ENCODE data around the gene CTR9.

CTR9 gene

DNA sequence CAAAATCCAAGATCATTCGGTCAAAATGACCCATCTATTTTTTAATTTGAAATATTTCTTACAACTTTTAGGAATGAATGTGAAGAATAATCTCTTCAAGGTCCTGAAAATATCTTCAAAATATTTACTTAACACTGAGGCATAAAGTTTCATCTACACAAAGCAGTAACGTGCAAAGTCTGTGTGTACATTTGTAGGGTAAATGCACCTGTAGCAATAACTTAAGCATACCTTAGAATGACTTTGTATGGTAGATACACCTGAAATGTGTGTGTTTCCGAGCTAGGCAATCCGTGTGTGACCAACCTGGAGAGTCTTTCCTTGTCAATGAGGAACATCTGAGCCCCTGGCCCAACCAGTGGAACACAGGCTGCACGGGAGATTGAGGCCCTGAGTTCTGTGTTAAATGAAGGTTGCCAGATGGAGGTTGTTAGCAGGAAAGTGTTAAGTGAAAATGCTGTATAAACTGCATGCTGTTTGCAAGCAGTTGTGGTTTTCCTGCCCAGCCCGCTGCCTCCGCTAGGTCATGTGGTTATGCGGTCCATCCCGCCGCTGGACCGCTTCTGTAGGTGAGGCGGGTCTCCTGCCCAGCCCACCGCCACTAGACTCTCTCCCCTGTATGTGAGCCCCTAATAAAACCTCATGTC is 7.6 kb upstream of the CTR9 start:
- DNase-seq, result no peak

DNA sequence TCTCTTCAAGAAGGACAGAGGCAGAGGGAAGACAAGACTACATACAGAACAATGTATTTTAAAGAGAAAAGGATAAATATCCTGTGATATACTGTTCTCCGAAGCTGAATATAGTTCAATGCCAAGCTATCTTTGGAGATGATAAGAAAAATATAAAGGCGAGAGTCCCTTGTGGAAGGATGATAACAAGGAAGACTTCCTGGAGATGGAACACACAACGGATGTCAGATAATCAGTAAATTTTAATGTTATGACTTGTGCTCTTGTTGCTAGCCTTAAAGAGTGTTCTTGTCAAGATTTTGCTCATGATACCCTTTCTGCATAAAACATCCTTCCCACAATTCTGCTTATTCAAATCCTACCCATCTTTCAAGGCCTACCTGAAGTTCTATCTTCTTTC is 6.8 kb upstream of the CTR9 start:
- no peak for DNase-seq

DNA sequence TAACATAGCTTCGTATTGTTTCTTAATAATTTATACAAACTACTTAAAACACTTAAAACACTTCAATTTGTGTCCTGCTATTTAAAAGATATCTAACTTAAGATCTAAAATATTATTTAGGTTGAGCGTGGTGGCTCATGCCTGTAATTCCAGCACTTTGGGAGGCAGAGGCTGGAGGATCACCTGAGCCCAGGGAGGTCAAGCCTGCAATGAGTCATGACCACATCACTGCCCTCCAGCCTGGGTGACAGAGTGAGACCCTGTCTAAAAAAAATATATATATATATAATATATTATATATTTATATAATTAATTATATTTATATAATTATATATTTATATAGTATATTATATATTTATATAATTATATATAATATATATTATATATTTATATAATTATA is 4.2 kb upstream of the CTR9 start:
- DNase-seq, result no peak

DNA sequence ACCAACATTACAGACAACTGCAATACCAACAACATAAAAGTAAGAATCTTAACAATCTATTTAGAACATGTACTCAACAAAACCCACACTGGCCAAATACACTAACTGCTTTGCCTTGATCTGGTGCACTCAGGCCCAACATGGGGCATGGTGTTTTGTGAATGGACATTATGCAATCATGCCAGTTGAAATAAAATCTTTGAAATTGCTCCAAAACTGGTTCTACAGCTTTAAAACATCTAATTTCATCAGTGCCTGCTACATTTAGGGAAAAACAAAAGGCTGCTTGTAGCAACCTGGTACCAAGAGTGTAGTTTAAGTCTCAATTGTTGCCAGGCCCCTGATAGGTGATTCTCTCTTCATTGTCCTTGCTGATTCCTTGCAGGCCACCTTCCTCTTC is 3.3 kb upstream of the CTR9 start:
- DNase-seq, result no peak

DNA sequence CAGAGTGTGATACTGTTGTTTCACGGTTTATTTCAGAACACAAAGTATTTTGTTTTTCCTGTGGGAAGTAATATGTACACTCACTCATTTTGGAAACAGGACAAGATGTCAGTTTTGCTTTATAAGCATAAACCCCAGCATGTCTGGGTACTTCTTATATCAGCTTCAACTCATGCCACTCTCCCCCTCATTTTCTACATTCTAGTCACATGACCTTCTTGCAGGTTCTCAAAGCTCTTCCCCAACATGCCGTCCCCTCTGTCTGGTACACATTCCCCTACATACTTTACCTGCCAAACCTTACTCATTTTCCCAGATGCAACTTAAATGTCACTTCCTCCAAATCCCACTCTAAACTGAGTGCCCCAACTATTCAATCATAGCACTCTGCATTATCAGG is 1.6 kb upstream of the CTR9 start:
- no peak for DNase-seq

DNA sequence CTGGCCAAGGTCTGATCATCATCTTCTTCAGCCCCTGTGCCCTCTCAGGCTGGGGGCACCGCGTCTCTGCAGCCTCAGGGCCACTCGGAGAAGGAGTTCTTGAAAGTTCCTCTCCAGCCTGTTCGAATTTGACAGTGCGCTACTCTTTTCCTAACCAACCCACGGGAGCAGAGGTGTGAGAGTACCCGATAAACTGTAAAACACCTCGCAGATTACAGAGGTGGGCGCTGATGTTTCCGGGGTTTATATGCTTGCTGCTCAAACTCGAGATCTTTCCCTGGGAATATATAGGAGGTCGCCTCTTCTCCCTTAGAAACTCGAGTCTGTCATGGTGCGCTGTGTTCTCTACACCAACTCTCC is 515 bp downstream of the CTR9 start:
- DNase-seq, result no peak

DNA sequence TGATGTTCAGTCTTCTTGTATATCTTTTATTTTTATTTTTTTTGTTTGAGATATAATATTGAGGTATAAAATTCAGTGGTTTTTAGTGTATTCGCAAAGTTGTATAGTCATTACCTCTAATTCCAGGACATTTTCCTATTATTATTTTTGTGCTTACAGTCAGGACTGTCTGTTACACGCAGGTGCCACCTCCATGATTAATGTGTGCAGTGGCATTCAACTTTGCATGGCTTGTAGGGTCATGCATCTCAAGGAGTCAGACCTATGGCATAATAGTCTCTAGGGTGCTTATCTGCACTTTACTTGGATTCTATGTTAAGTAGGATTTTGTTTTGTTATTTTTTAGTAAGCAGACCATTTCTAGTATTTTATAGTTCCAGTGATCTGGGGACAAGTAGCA is 1.0 kb downstream of the CTR9 start:
- DNase-seq, result no peak

DNA sequence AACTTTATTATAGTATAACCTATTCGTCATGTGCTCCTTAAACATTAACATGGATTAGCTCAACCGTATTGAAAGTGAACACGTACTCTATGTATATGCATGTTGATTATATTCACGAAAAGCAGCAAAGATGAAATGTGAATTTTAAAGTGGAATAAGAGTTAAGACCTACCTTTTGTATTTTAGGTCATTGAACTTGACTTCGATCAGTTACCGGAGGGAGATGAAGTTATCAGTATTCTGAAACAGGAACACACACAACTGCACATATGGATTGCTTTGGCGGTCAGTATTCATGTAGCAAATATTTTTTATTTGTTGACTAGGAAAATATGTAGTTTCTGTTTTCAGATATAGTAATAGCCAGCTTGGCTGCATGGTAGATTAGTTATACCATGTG is 1.4 kb downstream of the CTR9 start:
- no peak for DNase-seq

DNA sequence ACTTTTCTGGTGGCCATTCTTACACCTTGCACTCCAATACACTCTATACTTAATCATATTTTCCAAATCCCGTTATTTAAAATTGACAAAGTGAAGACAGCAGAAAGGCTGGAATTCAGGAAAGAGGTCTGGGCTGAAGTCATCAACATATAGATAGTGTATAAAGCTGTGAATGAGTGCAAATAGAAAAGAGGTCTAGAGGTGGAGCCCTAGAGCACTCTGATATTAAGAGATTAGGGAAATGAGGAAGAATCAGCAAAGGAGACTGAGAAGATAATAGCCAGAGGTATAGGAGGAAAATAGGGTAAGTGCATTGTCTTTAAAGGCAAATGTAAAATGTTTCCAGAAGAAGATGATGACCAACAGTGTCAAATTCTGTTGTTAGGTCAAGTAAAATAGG is 7.9 kb downstream of the CTR9 start:
- no peak for DNase-seq

DNA sequence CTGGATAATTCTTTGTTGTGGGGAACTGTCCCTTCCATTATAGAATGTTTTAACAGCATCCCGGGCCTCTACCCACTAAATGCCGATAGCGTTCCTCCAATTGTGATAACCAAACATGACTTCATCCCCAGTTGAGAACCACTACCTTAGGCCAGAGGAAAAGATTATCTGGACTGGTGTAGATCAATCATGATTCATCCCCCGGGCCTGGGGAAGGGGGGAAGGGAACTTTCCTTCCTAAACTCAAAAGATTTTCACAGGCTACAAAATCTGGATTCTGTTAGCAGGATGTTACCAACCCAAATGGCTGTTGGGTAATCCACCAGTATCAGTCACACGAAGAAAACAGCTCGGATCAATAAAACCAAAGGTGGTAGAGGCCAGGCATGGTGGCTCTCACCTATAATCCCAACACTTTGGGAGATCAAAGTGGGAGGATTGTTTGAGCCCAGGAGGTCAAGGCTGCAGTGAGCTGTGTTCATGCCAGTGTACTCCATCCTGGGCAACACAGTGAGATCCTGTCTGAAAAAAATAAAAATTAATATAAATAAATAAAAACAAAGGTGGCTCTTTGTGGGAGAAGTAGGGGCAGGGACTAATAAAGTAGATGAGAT is 10.1 kb downstream of the CTR9 start:
- no peak for DNase-seq

DNA sequence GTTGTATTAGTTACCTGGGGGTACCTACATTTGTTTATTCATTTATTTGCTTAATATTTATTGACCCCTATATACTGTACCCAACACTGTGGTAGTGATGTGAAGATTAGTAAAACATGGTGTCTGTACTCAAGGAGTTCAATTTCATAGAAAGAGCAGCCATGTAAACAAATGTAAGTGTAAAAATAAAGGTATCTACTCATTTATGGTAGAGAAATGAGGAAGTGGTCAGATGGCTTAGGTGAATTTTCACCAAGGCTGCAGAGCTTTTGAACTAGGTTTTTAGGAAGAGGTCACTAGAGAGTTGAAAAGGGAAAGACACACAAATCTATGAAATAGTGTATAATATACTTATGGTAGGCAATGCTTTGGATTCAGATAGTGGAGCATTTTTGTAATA is 11.1 kb downstream of the CTR9 start:
- no peak for DNase-seq

DNA sequence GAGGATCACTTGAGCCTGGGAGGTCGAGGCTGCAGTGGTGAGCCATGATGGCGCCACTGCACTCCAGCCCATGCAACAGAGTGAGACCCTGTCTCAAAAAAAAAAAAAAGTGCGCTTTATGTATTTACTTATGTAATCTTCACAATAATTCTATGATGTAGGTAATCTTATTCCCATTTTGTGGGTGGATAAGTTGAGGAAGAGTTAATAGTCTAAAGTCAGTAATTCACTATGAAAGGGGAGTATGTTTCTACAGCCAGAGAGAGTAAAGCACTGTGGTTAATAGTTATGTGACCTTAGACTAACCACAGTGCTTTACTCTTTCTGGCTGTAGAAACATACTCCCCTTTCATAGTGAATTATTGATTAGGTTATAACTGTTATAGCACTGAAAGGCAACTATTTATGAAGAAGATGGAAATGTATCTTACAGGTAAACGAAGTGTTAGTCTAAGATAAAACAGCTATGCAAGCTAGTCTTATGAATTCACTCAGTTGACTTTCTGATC is 11.9 kb downstream of the CTR9 start:
- no peak for DNase-seq

DNA sequence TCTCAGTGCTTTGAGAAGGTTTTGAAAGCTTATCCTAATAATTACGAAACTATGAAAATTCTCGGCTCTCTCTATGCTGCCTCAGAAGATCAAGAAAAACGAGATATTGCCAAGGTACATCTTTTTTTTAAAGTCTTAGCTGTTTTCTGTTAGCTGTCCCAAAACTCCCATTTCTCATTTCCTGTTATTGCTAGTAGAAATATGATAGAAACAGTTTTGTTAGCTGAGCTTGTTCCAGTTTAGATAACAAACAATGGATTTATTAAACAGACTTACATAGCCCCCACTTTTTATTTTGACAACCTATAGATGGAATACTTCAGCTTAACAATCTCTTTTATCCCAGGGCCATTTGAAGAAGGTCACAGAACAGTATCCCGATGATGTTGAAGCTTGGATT is 12.7 kb downstream of the CTR9 start:
- DNase-seq, result no peak

DNA sequence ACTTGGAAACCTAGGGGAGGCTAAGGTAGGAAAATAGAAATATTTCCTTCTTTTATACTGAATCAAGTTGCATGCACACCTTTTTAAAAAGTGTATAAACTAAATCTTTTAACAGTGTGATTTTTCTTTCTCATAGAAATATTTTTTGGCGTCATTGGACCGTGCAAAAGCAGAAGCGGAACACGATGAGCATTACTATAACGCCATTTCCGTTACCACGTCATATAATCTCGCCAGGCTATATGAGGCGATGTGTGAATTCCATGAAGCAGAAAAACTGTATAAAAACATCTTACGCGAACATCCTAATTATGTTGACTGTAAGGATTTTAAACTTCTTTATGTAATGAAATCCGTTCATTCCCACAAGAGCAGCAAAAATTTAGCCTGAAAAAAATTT is 13.4 kb downstream of the CTR9 start:
- DNase-seq, result no peak

DNA sequence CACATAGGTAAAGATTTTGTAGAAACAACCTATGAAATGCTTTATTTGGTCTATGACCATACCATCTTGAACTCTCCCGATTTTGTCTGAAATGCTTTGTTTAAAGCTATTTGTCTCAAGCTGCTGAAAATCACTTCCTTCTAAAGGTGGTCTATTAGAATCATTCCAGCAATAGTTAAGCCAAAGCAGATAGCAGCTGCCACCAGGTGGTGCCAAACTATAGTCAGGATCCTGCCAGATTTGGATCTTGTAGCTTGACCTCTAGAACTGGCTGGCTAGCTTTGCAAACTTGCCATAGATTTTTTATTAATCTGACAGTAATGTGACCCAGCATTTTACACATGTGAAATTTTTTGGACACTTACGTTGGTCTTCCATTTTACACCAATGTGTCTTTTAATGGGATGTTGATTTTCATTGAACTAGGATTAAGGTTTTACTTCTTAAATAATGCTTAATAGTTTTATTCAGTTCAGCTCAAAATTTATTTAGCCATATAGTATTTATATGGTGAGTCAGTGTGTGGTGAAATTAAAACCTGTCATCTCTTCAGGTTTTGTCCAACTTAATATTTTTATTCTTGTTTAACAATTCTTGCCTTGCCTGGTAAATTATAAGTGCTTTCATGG is 19.7 kb downstream of the CTR9 start:
- peak; percentile 68 for DNase-seq

DNA sequence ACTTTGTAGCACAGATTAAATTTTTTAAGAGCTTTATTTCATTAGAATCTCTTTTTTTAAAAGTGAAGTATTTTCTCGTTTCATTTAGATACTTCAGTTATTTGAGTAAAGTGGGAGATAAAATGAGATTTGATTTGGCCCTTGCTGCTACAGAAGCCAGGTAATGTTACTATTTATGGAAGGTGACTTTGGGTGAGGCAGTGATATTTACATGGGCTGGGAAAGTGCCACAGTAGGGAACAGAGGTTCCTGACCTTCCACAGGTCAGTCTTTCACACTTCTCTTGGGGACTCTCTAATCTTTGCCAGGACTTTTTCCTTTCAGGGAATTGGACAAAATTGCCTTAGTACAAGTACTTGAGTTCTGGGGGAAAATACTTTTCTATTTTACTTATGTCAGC is 20.4 kb downstream of the CTR9 start:
- DNase-seq, result no peak

DNA sequence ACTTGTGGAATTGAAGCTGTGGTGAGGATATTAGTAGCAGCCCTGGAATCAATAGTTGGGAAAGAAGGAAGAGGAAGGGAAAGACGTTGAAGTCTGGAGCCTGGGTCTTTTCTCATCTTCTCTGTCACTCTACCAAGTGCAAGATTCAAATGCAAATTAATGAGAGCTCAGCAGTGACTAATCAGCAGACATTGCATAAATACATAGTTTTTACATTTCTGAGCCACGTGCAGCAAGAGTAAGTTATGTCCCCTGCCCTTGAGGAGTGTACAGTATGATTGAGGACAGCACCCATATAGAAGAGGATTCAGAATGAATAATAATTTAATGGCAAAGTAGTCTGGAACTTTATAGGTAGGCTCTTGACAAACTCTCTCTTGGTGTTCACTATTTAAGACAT is 23.8 kb downstream of the CTR9 start:
- DNase-seq, result no peak

DNA sequence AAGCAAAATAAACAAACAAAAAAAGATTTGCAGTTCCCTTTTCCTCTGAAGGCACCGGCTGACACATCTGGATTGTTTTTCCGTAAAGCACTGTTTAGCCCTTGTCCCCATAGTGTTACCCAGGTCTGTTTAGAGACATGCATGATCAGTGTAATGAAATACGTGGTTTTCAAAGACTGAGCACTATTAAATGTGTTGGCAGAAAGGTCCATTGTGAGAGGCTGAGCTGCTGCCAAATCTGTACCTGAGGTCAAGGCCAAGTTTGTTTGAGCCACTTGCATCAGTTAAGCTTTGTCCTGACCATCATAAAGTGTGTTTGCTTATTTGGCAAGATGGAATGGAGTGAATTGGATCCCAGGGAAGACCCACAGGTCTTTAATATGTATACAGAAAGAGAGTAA is 26.3 kb downstream of the CTR9 start:
- no peak for DNase-seq

DNA sequence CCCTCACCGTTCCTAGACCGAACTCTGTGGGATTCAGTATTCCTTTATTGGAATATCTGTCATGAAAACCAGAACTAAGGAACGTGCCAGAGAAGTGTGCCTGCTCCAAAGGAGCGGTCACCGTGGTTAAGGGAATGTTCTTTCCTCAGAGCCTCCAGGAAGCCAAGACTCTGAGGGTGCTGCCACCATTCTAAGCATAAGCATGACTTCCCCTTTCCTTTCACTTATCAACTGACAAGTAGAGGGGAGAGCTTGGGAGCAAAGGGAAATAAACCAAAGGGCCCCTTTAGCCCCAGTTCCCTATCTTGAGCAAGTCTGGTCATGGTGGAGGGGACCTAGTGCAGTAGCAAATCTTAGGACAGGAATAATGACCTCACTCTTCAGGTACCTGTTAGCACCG is 26.8 kb downstream of the CTR9 start:
- DNase-seq, result no peak

DNA sequence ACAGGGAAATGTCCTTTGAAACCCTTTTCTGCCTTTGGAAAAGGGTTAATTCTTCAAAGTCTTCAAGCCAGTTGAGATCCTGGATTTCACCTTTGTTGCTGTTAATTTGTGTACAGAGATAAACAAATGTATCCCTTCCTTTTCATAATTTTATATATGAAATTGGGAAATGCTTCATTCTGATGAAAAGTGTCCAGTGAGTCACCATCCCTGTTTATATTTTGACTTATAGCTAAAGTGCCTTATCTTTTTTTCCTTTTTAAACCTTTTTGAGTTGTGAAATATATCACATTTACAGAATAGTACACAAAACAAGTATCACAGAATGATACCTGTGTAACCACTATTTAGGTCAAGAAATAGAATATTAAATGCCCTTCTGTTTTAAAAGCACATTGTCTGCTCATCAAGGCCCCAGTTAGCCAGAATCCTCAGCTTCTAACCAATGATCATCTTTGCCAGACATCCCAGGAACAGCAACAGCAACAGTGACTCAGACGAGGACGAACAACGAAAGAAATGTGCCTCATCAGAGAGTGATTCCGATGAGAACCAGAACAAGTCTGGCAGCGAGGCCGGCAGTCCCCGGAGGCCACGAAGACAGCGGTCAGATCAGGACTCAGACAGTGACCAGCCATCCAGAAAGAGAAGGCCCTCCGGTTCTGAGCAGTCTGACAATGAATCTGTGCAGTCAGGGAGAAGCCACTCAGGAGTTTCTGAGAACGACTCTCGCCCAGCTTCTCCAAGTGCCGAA is 27.3 kb downstream of the CTR9 start:
- peak; percentile 96 for DNase-seq

DNA sequence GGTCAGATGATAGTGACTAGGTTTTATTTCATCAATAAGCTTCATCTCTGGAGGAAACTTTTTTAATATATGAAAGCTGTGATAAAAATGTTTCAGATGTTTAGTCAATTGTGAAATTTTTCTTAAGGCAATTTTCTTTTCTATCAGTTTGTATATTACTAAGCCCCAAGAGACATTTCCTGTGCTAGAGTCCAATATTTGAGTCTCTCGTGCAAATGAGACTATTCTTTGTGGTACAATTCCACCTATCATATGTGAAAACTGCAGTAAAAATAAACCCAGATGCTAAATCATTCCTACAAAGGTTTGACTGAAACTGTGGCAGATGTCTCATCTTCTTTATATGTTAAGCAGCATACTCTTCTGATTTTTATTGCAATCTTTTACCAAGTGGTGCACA is 28.0 kb downstream of the CTR9 start:
- DNase-seq, result no peak

DNA sequence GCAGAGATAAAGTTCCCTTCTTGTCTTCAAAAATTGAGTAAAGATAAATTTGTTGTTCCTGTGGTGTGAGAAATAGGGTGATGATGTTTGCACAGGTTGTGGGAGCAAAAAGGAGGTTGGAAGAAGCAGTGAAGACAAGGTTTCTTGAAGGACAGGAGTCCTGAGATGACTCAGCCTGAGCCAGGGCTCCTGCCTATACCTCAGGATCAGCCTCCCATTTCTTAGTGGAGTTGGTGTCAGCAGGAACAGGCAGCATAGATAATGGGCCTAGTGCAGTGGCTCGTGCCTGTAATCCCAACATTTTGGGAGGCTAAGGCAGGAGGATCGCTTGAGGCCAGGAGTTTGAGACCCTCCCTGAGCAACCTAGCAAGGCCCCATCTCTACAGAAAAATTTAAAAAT is 29.0 kb downstream of the CTR9 start:
- no peak for DNase-seq

DNA sequence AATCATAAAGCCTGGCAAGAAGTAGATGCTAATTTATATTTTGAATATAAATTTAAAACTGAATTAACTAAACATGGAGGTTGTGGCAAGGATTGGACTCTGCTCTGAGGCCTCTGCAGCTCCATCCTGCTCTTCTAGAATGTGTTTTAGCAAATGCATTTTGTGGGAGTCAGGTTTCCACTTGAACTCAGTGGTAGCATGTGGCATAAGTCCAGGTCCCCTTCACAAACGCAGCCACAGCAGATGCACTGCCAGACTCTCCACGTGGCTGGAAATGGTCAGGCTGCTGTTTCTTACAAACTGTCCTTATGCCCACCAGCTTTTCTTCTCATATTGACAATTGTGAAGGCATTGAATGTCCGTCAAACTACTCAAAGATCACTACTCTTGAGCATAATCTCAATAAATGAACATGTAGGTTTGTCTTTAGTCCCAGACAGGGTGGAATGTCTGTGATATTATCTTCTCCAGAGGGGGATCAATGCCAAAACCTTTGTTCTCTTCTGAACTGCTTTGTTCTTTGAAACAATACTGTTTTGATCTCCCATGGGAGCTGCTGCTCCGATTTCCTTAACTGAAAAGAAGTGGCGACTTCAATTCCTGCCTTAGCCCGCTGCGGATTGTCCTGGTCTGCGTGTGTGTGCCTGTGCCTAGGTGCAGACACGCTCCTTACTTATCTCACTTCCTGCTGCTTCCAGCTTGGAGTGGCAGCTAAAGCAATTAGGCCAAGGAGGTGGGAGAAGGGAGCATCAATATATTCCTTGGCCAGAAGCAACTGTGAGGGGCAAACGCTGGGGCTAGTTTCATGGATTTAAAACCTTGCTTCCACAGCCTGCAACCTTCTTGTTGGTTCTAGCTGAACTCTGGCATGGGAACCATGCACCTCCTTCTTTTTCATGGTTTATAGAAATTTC is 33.4 kb downstream of the CTR9 start:
- DNase-seq, result no peak
